Activated naive CD8-positive, alpha-beta T cell treated with anti-CD3 and anti-CD28 coated beads for 36 hours (primary cell): Measurements from ENCODE around the gene RENBP. TPM values are rescaled to one million over a fixed set of nuclear protein-coding genes. Genes with fewer than 3 reads are reported as not detected.
"Not testable (repeated sequence)": the region's sequence is repeated elsewhere in the genome, so short reads cannot be mapped to it uniquely, and the experiment has no call there.

Experiments used
- DNase-seq: peaks from one replicate; pipeline ENCODE4 v3.0.0; 2021
- H3K27ac Mint-ChIP-seq: one replicate; pipeline ENCODE4 v1.8.0; 2022; ENCODE audit warnings: mild to moderate bottlenecking, moderate library complexity, mixed read lengths
- H3K27me3 Mint-ChIP-seq: one replicate; pipeline ENCODE4 v1.8.0; 2022; ENCODE audit warnings: mild to moderate bottlenecking, mixed read lengths
- H3K36me3 Mint-ChIP-seq: one replicate; pipeline ENCODE4 v1.8.0; 2021; ENCODE audit warnings: mild to moderate bottlenecking, mixed read lengths
- H3K4me1 Mint-ChIP-seq: one replicate; pipeline ENCODE4 v1.8.0; 2021; ENCODE audit warnings: mixed read lengths
- H3K4me3 Mint-ChIP-seq: one replicate; pipeline ENCODE4 v1.8.0; 2022; ENCODE audit warnings: mild to moderate bottlenecking, moderate library complexity, mixed read lengths
- H3K9me3 Mint-ChIP-seq: one replicate; pipeline ENCODE4 v1.8.0; 2022; ENCODE audit warnings: mixed read lengths
- total RNA-seq, 2 experiments: library from RNA; stranded (reverse); gene quantifications; one replicate each; pipeline ENCODE4 v1.2.3, GENCODE V29; 2021

Gene RENBP
- 10 to 100 TPM; 15.2 to 15.7 TPM for total RNA-seq

GRCh38 chrX:153944140-153944799 is at the start of gene RENBP:
Gene RENBP (minus strand): TSS chrX:153944643. CDS start chrX:153944610, 33 bp downstream.
- H3K36me3 Mint-ChIP-seq = peaks cover 5% of the 10 kb centered on the region
- peaks cover 19% of the 10 kb centered on the region for H3K4me1 Mint-ChIP-seq
- no peaks in the 10 kb centered on the region for H3K9me3 Mint-ChIP-seq
- peak within 1 kb of the TSS; percentile 87 for H3K27ac Mint-ChIP-seq
- DNase-seq = no peak
- H3K4me3 Mint-ChIP-seq = peak within 1 kb of the TSS; percentile 85
- H3K27me3 Mint-ChIP-seq = no peaks in the 10 kb centered on the region

GRCh38 chrX:153993978-153994377 is 49.5 kb upstream of the RENBP start:
- peaks cover 12% of the 10 kb centered on the region for H3K4me1 Mint-ChIP-seq
- peaks cover 1% of the 10 kb centered on the region for H3K9me3 Mint-ChIP-seq
- no peaks in the 10 kb centered on the region for H3K36me3 Mint-ChIP-seq
- no peak overlapping the region for H3K27ac Mint-ChIP-seq
- no peak for DNase-seq
- H3K4me3 Mint-ChIP-seq = no peak overlapping the region
- no peaks in the 10 kb centered on the region for H3K27me3 Mint-ChIP-seq

- Mint-ChIP-seq H3K27ac (no peak overlapping the region), H3K36me3 (no peaks in the 10 kb centered on the region), H3K4me1 (peaks cover 12% of the 10 kb centered on the region), H3K27me3 (no peaks in the 10 kb centered on the region), H3K9me3 (peaks cover 1% of the 10 kb centered on the region), H3K4me3 (no peak overlapping the region)
- no peak for DNase-seq
Observed at GRCh38 chrX:153993079-153993478, 48.6 kb upstream of the RENBP start.

- no peak for DNase-seq
- Mint-ChIP-seq H3K4me3 (no peak overlapping the region), H3K27ac (no peak overlapping the region), H3K4me1 (peaks cover 13% of the 10 kb centered on the region), H3K36me3 (no peaks in the 10 kb centered on the region), H3K9me3 (peaks cover 1% of the 10 kb centered on the region), H3K27me3 (no peaks in the 10 kb centered on the region)
Observed at GRCh38 chrX:153992180-153992579, 47.7 kb upstream of the RENBP start.

GRCh38 chrX:153991013-153991580 is 46.7 kb upstream of the RENBP start:
- H3K36me3 Mint-ChIP-seq = no peaks in the 10 kb centered on the region
- H3K27me3 Mint-ChIP-seq = no peaks in the 10 kb centered on the region
- no peak overlapping the region for H3K4me3 Mint-ChIP-seq
- peak overlapping the region; percentile 56 for H3K27ac Mint-ChIP-seq
- H3K4me1 Mint-ChIP-seq = peaks cover 14% of the 10 kb centered on the region
- no peak for DNase-seq
- peaks cover 1% of the 10 kb centered on the region for H3K9me3 Mint-ChIP-seq

- H3K9me3 Mint-ChIP-seq = peaks cover 1% of the 10 kb centered on the region
Observed at GRCh38 chrX:153989973-153990655, 45.7 kb upstream of the RENBP start.

GRCh38 chrX:153988493-153988892 is 44.0 kb upstream of the RENBP start:
- DNase-seq = no peak
- Mint-ChIP-seq H3K4me1 (peaks cover 24% of the 10 kb centered on the region), H3K27me3 (no peaks in the 10 kb centered on the region), H3K36me3 (peaks cover 3% of the 10 kb centered on the region), H3K4me3 (no peak overlapping the region), H3K27ac (no peak overlapping the region), H3K9me3 (peaks cover 1% of the 10 kb centered on the region)

More at GRCh38 chrX:153989973-153990655, 45.7 kb upstream of the RENBP start:
- Mint-ChIP-seq H3K4me3 (peak overlapping the region; percentile 22), H3K27ac (peak overlapping the region; percentile 85), H3K4me1 (peaks cover 14% of the 10 kb centered on the region), H3K36me3 (no peaks in the 10 kb centered on the region), H3K27me3 (no peaks in the 10 kb centered on the region)
- DNase-seq = no peak

- peaks cover 12% of the 10 kb centered on the region for H3K36me3 Mint-ChIP-seq
- peaks cover 41% of the 10 kb centered on the region for H3K4me1 Mint-ChIP-seq
- no peaks in the 10 kb centered on the region for H3K27me3 Mint-ChIP-seq
Observed at GRCh38 chrX:153984351-153985178, 40.1 kb upstream of the RENBP start.

GRCh38 chrX:153983321-153983801 is 38.9 kb upstream of the RENBP start:
- Mint-ChIP-seq H3K27me3 (no peaks in the 10 kb centered on the region), H3K9me3 (peaks cover 1% of the 10 kb centered on the region), H3K27ac (peak overlapping the region; percentile 85), H3K4me1 (peaks cover 37% of the 10 kb centered on the region), H3K36me3 (peaks cover 12% of the 10 kb centered on the region), H3K4me3 (no peak overlapping the region)
- no peak for DNase-seq

More at GRCh38 chrX:153984351-153985178, 40.1 kb upstream of the RENBP start:
- H3K9me3 Mint-ChIP-seq = peaks cover 1% of the 10 kb centered on the region
- DNase-seq = peak; percentile 70
- peak overlapping the region; percentile 85 for H3K4me3 Mint-ChIP-seq
- H3K27ac Mint-ChIP-seq = peak overlapping the region; percentile 100

- Mint-ChIP-seq H3K9me3 (peaks cover 1% of the 10 kb centered on the region), H3K27ac (peak overlapping the region; percentile 85), H3K27me3 (no peaks in the 10 kb centered on the region), H3K36me3 (peaks cover 12% of the 10 kb centered on the region), H3K4me1 (peaks cover 35% of the 10 kb centered on the region), H3K4me3 (peak overlapping the region; percentile 38)
- peak; percentile 72 for DNase-seq
Observed at GRCh38 chrX:153981771-153982533, 37.5 kb upstream of the RENBP start.

GRCh38 chrX:153981231-153981630 is 36.8 kb upstream of the RENBP start:
- Mint-ChIP-seq H3K27me3 (no peaks in the 10 kb centered on the region), H3K4me1 (peaks cover 35% of the 10 kb centered on the region), H3K27ac (peak overlapping the region; percentile 85), H3K36me3 (peaks cover 12% of the 10 kb centered on the region), H3K9me3 (peaks cover 1% of the 10 kb centered on the region), H3K4me3 (peak overlapping the region; percentile 38)
- no peak for DNase-seq

- H3K9me3 Mint-ChIP-seq, DNase-seq, H3K27me3 Mint-ChIP-seq: not testable (repeated sequence)
- H3K27ac Mint-ChIP-seq = peak overlapping the region; percentile 85
- peaks cover 15% of the 10 kb centered on the region for H3K36me3 Mint-ChIP-seq
- peaks cover 38% of the 10 kb centered on the region for H3K4me1 Mint-ChIP-seq
- peak overlapping the region; percentile 45 for H3K4me3 Mint-ChIP-seq
Observed at GRCh38 chrX:153980394-153980793, 36.0 kb upstream of the RENBP start.

GRCh38 chrX:153974726-153975286 is 30.4 kb upstream of the RENBP start:
- Mint-ChIP-seq H3K27ac (peak overlapping the region; percentile 98), H3K27me3 (no peaks in the 10 kb centered on the region), H3K4me3 (peak overlapping the region; percentile 85), H3K36me3 (peaks cover 8% of the 10 kb centered on the region), H3K4me1 (peaks cover 14% of the 10 kb centered on the region), H3K9me3 (no peaks in the 10 kb centered on the region)
- no peak for DNase-seq
